KG1 (cell line): ENCODE data around the gene PCDHB15.
"Not testable (repeated sequence)": the region's sequence is repeated elsewhere in the genome, so short reads cannot be mapped to it uniquely, and the experiment has no call there.

ENCODE experiments used
- DNase-seq: peaks from one replicate; lab custom pipeline; 2025; lab: John Stamatoyannopoulos, UW

Gene PCDHB15

GRCh38 chr5:141245250-141245717 is at the start of gene PCDHB15:
TSS of gene PCDHB15 (plus strand) at chr5:141245395. CDS start at chr5:141245579, 184 bp downstream.
- no peak for DNase-seq

DNA sequence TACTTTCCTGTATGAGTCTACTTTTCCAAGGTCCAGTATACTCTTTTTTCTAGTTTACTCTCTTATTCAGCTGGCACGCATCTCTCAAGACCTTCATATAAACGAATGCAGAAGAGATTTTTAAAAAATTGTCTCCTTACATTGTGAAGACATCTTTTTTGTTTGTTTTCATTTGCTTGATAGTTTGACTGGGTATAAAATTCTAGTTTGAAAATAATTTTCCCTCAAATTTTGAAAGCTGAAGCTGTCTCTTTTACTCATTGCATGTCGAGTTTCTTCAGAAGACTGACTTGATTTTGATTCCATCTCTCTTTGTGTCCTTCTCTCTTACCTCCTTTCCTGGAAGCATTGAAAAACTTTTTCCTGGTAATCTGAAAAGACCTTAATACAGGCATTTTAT is 48.8 kb upstream of the PCDHB15 start:
- no peak for DNase-seq

DNA sequence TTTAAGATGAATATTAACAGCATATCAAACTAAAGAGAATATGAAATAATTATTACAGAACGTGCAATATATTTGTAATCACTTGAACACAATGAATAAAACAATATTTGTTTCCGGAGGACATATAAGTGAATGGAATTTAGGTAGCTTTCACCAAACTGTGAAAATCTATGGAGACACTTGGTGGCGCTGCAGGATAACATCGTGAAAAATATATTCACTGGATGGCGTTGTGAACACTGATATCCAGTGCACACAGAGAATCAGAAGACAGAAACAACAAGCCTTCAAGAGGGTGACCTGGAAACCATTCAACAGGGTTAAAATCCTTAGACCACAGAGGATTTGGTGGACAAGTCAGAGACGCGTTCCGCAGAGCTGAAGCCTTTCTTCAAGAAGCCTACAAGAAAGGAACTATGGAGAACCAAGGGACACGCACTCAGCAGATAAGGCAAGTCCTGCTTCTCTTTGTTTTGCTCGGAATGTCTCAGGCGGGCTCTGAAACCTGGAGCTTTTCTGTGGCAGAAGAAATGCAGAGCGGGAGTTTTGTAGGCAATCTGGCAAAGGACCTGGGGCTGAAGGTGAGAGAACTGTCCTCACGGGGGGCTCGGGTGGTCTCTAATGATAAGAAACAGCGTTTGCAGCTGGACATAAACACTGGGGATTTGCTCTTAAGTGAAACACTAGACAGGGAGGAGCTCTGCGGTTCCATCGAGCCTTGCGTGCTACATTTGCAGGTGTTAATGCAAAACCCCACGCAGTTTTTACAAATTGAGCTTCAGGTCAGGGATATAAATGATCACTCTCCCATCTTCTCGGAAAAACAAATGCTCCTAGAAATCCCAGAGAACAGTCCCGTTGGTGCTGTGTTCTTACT is 45.6 kb upstream of the PCDHB15 start, which contains the start of gene PCDHB11:
PCDHB11 (plus strand) TSS at position 269 of the 877 bp plus-strand sequence; CDS start at position 417, 148 bp downstream.
- no peak for DNase-seq

DNA sequence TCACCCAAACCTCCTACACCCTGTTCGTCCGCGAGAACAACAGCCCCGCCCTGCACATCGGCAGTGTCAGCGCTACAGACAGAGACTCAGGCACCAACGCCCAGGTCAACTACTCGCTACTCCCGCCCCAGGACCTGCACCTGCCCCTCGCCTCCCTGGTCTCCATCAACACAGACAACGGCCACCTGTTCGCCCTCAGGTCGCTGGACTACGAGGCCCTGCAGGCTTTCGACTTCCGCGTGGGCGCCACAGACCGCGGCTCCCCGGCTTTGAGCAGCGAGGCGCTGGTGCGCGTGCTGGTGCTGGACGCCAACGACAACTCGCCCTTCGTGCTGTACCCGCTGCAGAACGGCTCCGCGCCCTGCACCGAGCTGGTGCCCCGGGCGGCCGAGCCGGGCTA is 44.1 kb upstream of the PCDHB15 start:
- not testable (repeated sequence) for DNase-seq

DNA sequence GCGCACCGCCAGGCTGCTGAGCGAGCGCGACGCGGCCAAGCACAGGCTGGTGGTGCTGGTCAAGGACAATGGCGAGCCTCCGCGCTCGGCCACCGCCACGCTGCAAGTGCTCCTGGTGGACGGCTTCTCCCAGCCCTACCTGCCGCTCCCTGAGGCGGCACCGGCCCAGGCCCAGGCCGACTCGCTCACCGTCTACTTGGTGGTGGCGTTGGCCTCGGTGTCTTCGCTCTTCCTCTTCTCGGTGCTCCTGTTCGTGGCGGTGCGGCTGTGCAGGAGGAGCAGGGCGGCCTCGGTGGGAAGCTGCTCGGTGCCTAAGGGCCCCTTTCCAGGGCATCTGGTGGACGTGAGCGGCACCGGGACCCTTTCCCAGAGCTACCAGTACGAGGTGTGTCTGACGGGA is 43.5 kb upstream of the PCDHB15 start:
- DNase-seq: not testable (repeated sequence)

GRCh38 chr5:141208478-141208877 is 36.7 kb upstream of the PCDHB15 start, which contains the start of gene PCDHB12:
TSS of gene PCDHB12 (plus strand) at chr5:141208719. CDS start at chr5:141208908, 189 bp downstream.
- DNase-seq: no peak

DNA sequence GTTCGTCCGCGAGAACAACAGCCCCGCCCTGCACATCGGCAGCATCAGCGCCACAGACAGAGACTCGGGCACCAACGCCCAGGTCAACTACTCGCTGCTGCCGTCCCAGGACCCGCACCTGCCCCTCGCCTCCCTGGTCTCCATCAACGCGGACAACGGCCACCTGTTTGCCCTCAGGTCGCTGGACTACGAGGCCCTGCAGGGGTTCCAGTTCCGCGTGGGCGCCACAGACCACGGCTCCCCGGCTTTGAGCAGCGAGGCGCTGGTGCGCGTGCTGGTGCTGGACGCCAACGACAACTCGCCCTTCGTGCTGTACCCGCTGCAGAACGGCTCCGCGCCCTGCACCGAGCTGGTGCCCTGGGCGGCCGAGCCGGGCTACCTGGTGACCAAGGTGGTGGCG is 34.9 kb upstream of the PCDHB15 start:
- DNase-seq: not testable (repeated sequence)

- not testable (repeated sequence) for DNase-seq
Measured at GRCh38 chr5:141210849-141211248, 34.3 kb upstream of the PCDHB15 start.

DNA sequence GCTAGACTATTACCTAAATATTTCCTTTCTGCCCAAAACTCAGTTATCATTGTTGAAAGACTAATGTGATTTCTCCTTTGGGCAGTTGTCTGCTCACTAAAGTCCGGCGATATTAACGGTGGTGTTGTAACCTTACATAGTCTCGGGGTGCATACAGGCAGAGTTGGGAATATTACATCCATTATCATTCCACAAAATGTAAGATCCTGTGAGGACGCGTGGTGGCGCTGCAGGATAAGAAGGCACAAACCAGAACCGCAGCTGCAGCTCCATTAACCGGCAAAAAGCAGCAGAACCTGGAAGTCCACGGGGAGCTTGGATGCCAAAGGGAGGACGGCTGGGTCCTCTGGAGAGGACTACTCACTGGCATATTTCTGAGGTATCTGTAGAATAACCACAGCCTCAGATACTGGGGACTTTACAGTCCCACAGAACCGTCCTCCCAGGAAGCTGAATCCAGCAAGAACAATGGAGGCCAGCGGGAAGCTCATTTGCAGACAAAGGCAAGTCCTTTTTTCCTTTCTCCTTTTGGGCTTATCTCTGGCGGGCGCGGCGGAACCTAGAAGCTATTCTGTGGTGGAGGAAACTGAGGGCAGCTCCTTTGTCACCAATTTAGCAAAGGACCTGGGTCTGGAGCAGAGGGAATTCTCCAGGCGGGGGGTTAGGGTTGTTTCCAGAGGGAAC is 31.4 kb upstream of the PCDHB15 start, which contains the start of gene PCDHB13:
PCDHB13 (plus strand) TSS at position 264 of the 684 bp plus-strand sequence; CDS start at position 469, 205 bp downstream.
- DNase-seq: not testable (repeated sequence)

GRCh38 chr5:141214583-141214982 is 30.6 kb upstream of the PCDHB15 start:
- DNase-seq: not testable (repeated sequence)

- not testable (repeated sequence) for DNase-seq
Measured at GRCh38 chr5:141215504-141215903, 29.7 kb upstream of the PCDHB15 start.

DNA sequence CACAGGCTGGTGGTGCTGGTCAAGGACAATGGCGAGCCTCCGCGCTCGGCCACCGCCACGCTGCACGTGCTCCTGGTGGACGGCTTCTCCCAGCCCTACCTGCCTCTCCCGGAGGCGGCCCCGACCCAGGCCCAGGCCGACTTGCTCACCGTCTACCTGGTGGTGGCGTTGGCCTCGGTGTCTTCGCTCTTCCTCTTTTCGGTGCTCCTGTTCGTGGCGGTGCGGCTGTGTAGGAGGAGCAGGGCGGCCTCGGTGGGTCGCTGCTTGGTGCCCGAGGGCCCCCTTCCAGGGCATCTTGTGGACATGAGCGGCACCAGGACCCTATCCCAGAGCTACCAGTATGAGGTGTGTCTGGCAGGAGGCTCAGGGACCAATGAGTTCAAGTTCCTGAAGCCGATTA is 29.2 kb upstream of the PCDHB15 start:
- not testable (repeated sequence) for DNase-seq

DNA sequence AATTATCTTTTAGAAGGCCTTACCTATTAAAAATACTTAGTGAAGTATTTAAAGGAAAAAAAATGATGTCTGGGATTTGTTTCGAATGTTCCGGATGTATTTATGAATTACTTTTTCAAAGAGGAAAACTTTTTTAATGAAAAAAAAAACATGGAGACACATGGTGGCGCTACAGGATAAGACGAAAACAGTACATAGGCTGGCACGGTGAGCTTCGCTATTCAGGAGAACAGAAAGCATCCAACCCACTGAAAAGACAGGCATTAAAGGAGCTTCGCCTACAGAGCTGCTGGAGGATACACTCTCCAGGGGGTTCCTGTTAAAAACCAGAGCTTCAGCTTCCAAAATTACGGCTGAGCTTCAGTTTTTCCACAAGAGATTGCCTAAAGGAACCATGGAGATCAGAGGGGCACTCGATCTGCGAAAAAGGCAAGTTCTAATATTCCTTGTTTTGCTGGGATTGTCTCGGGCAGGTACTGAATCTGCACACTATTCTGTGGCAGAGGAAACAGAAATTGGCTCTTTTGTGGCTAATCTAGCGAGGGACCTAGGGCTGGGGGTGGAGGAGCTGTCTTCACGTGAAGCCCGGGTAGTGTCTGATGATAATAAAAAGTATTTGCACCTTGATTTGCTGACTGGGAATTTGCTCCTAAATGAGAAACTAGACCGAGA is 21.9 kb upstream of the PCDHB15 start, which contains the start of gene PCDHB14:
PCDHB14 (plus strand) TSS at position 232 of the 672 bp plus-strand sequence; CDS start at position 395, 163 bp downstream.
- no peak for DNase-seq

- DNase-seq: not testable (repeated sequence)
Measured at GRCh38 chr5:141224844-141225243, 20.4 kb upstream of the PCDHB15 start.

DNA sequence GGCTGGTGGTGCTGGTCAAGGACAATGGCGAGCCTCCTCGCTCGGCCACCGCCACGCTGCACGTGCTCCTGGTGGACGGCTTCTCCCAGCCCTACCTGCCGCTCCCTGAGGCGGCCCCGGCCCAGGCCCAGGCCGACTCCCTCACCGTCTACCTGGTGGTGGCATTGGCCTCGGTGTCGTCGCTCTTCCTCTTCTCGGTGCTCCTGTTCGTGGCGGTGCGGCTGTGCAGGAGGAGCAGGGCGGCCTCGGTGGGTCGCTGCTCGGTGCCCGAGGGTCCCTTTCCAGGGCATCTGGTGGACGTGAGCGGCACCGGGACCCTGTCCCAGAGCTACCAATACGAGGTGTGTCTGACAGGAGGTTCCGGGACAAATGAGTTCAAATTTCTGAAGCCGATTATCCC is 19.8 kb upstream of the PCDHB15 start:
- not testable (repeated sequence) for DNase-seq

DNA sequence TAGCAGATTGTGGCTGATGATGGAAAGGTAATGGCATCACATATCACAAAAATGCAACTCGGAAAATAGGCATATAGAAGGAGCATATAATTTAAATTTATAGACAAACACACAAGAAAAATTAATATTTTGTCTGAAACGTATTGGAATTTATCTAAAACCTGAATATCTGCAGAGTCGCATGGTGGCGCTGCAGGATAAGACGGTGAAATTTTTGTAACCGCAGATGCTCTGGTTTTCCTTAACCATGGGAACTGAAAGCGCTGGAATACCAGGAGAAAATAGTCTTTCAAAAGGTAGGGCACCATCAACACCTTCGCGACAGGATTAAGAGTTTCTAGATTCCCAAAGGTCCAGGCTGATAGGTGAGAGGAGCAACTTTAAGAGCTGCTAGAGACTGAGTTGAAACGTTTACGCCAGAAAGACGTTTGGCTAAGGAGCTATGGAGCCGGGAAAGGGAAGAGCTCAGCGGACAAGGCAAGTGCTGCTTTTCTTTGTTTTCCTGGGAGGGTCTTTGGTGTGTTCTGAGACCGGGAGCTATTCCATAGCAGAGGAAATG is 11.0 kb upstream of the PCDHB15 start:
- no peak for DNase-seq

GRCh38 chr5:141235922-141236321 is 9.3 kb upstream of the PCDHB15 start:
- DNase-seq: not testable (repeated sequence)

DNA sequence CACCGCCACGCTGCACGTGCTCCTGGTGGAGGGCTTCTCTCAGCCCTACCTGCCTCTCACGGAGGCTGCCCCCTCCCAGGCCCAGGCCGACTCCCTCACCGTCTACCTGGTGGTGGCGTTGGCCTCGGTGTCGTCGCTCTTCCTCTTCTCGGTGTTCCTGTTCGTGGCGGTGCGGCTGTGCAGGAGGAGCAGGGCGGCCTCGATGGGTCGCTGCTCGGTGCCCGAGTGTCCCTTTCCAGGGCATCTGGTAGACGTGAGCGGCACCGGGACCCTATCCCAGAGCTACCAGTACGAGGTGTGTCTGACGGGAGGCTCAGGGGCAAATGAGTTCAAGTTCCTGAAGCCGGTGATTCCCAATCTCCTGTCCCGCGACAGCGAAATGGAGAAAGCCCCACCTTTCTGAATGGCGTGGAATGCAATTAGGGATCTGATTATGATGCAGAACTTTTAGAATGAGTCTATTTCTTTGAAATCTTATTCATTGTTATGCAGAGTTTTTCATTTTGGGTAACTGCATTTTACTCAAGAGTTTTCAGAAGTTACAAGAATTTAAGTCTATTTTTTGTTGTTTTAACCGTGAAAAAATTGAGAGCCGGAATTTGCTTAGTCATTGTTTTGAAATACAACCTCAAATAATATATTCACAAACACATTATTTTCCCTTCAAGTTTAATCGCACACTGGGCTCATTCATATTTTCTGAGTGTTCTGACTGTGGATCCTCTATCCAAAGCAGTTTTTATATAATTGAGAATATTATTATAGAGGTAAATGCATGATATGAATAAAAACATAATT is 8.5 kb upstream of the PCDHB15 start:
- DNase-seq: no peak

GRCh38 chr5:141241496-141241895 is 3.7 kb upstream of the PCDHB15 start:
- no peak for DNase-seq

DNA sequence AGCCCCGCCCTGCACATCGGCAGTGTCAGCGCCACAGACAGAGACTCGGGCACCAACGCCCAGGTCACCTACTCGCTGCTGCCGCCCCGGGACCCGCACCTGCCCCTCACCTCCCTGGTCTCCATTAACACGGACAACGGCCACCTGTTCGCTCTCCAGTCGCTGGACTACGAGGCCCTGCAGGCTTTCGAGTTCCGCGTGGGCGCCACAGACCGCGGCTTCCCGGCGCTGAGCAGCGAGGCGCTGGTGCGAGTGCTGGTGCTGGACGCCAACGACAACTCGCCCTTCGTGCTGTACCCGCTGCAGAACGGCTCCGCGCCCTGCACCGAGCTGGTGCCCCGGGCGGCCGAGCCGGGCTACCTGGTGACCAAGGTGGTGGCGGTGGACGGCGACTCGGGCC is 1.8 kb downstream of the PCDHB15 start:
- not testable (repeated sequence) for DNase-seq

GRCh38 chr5:141247434-141247833 is 2.2 kb downstream of the PCDHB15 start:
- not testable (repeated sequence) for DNase-seq
